GM10266 (cell line): ENCODE measurements around the gene SLC2A9.

Source experiments
- DNase-seq: peaks from one replicate; pipeline ENCODE4 v3.0.0; 2012; ENCODE audit errors: extremely low spot score
- TF ChIP-seq, protein P1 (sequence below): IDR thresholded peaks from 2 replicates; pipeline ENCODE4 v1.5.1; 2012; ENCODE audit warnings: mild to moderate bottlenecking, low read depth; ENCODE audit not compliant: control insufficient read depth, insufficient read depth; ENCODE audit errors: missing control alignments

The SLC2A9 gene

DNA sequence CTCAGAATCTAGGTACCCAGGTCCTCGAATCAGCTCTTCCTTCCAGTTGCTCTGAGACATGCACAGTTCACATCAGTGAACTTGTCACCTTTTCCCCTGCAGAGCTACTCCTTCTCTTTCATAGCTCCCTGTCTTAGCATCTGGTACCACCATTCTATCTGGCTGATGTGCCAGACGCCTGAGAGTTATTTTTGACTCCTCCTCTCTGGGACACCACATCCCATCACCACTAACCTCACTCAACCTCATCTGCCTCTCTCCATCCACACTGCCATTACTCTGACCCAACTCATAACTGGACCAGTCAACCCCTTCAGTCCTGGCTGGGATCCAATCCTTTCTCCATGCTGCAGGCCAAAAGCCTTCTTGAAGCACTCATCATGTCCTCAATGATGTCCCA is 44.5 kb downstream of the SLC2A9 start:
- DNase-seq = no peak
- TF ChIP-seq, protein P1, sequence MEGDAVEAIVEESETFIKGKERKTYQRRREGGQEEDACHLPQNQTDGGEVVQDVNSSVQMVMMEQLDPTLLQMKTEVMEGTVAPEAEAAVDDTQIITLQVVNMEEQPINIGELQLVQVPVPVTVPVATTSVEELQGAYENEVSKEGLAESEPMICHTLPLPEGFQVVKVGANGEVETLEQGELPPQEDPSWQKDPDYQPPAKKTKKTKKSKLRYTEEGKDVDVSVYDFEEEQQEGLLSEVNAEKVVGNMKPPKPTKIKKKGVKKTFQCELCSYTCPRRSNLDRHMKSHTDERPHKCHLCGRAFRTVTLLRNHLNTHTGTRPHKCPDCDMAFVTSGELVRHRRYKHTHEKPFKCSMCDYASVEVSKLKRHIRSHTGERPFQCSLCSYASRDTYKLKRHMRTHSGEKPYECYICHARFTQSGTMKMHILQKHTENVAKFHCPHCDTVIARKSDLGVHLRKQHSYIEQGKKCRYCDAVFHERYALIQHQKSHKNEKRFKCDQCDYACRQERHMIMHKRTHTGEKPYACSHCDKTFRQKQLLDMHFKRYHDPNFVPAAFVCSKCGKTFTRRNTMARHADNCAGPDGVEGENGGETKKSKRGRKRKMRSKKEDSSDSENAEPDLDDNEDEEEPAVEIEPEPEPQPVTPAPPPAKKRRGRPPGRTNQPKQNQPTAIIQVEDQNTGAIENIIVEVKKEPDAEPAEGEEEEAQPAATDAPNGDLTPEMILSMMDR = no peak

DNA sequence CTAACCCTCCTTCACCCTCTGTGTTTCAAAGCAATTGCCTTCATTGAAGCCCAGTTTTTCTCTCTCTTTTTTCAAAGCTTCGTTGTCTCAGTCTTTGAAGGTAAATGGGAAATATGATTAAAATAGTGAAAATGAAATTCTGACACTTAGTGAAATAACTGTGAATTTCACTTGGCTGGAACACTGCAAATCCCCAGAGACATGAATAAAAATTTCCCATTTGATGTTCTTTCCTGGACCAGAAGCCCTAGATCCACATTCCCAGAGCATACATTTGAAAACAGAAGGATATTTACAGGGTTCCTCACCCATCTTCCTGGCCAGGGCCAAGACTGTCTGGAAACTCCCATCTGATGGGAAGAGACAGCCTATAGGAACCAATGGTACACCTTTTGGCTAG is 45.0 kb downstream of the SLC2A9 start:
- TF ChIP-seq, protein P1 = no peak
- no peak for DNase-seq

DNA sequence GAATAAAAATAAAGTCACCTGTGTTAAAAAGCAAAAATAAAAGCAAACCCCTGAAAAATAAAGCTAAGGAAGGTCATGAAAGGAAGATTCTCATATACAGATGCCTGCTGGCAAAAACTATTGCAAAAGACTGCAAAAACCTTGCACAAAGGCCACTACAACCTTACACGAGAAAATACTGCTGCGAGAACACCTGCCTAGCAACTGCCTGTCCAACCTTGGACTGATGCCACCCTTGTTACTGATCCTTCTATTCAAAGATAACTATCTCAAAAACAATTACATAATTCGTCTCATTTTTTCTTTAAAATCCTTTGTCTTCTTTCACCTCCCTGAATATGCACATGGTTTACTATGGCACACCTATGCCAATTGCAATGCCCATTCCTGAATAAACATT is 49.6 kb downstream of the SLC2A9 start:
- TF ChIP-seq, protein P1 = no peak
- no peak for DNase-seq

DNA sequence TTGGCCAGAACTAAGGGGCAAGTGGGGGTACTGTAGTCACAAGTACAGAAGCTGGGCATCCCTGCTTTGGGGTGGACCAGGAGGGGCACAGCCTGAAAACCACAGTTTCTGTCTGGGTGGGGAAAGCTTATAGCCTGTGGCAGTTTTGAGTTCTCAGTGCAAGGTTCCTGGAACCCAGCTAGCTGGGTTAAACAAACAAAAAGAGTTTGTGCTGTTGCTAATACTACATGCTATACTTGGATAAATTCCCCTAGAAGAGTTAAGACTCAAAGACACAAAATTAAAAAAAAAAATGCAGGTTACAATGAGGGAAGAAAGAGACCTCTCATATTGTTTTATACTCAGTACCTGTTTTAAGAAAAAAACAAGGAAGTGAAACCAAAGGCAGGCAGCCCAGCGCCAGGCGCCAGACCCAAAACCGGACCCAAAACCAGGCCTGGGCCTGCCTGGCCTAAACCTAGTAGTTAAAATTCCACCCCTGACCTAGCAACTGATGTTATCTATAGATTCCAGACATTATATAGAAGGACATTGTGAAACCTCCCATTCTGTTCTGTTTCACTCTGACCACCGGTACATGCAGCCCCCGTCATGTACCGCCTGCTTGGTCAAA is 50.8 kb downstream of the SLC2A9 start:
- DNase-seq = no peak
- TF ChIP-seq, protein P1 = no peak

DNA sequence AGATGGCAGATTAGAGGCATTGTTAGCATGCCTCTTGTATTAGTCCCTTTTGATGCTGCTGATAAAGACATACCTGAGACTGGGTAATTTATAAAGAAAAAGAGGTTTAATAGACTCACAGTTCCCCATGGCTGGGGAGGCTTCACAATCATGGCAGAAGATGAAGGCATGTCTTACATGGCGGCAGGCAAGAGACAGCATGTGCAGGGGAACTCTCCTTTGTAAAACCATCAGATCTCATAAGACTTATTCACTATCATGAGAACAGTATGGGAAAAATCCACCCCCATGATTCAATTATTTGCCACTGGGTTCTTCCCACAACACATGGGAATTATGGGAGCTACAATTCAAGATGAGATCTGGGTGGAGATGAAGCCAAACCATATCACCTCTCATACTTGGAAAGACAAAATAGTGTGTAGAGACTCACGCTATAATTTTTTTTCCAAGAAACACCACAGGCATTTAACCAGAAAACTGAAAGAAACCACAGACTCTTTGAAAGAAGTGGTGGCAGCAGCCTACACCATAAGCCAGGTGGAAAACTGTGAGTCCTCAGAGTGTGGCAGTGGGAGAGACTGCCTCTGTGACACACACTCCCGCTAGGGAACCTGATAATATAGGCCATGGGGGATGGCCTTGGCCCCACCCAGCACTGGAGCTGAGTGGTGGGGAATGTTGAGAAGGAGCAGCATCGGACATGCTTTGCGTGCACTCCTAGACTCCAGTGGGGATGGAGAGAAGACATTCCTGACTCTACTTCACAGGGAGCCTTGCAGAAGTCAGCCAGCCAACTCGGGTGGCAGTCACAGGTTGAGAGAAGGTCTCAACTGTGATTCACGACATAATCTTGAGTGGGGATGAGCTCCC is 51.5 kb downstream of the SLC2A9 start:
- DNase-seq = no peak
- TF ChIP-seq, protein P1 = no peak

DNA sequence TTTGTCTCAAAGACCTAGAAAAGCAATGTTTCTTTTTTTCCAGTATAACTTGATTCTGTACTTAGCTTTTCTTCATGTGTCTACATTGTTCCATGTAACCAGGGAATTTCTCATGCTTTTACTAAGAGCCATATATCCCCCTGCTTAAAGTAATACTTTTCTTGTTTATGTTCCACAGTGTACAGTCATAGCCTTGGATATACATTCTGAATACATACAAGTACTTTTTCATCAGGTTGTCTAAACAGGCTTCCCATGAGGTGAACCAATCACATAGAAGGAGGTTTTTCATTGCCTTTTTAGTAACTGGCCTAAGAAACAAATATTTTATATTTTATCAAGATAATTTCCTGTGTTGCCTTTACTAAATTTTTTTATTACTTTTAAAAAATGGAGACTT is 52.8 kb downstream of the SLC2A9 start:
- DNase-seq = no peak
- TF ChIP-seq, protein P1 = no peak

DNA sequence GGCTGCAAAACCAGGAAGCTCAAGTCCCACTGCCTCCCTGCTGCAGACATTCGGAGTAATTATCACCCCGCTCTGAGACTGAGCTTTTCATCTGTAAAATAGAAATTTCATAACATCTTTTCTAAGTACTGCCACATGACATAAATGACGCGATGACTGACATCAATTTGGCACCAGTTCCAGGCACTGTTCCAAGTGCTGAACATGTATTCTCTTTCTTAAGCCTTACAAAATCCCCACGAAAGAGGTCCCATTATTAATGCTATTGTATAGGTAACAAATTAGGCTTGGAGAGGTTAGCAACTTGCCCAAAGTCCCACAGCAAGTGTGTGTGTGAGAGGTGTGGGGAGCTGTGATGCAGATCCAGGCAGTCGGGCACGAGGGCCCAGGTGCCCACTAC is 56.4 kb downstream of the SLC2A9 start:
- DNase-seq = no peak
- TF ChIP-seq, protein P1 = no peak
